Activated CD8-positive, alpha-beta memory T cell treated with anti-CD3 and anti-CD28 coated beads for 1 hour (primary cell): Measurements from ENCODE around the gene NDUFAF2.
"Not testable (repeated sequence)": the region's sequence is repeated elsewhere in the genome, so short reads cannot be mapped to it uniquely, and the experiment has no call there.

Experiments used
- DNase-seq, 2 donors: peaks; one replicate each; pipeline ENCODE4 v3.0.0-alpha.2; 2020; ENCODE audit warnings: low read depth in 1 of 2; ENCODE audit errors: extremely low read depth in 1 of 2

The NDUFAF2 gene, protein sequence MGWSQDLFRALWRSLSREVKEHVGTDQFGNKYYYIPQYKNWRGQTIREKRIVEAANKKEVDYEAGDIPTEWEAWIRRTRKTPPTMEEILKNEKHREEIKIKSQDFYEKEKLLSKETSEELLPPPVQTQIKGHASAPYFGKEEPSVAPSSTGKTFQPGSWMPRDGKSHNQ

DNA sequence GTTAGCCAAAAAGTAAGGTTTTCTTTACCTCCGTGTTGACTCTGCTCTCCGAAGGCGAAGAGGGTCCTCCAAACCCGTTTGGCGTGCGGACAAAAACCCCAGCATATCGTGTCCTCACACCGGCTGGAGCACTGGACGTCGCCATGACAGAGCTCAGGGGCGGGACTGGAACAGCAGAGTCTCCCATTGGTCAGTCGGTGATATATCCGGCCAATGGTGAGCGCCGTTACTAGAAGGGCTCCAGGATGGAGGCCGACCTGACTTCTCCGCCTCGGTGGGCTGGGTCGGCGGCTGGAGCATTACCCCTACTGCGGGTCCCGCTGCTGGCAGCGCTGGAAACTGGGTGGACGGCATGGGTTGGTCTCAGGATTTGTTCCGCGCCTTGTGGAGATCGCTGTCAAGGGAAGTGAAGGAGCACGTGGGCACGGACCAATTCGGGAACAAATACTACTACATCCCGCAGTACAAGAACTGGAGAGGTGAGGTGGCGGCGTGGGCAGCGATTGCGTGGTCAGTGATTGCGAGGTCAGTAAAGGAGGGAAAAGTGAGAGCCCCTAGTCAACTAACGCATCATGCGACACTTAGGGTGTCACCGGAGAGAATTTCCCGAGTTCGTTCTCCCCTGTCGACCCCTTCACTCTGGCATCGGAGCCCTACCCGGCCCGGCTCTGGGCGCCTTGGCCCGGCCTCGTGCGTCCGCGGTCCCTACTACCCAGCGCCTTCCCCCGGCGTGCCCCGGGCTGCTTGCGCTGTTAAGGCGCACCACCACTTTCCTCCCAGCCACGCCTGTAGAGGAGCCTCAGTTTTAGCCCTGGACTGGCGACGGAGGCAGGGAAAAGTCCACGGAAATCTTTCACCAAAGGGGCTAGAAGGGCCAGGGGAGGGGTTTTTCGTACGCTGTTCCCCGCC lies at the start of gene NDUFAF2, which contains the start of gene ERCC8:
TSS of gene NDUFAF2 (plus strand) at position 302 of the 909 bp plus-strand sequence. CDS start at position 353, 51 bp downstream.
TSS of gene ERCC8 (minus strand) at position 167 of the 909 bp plus-strand sequence. CDS start at position 105, 62 bp downstream.
- DNase-seq = peak; percentile 69 to 76

DNA sequence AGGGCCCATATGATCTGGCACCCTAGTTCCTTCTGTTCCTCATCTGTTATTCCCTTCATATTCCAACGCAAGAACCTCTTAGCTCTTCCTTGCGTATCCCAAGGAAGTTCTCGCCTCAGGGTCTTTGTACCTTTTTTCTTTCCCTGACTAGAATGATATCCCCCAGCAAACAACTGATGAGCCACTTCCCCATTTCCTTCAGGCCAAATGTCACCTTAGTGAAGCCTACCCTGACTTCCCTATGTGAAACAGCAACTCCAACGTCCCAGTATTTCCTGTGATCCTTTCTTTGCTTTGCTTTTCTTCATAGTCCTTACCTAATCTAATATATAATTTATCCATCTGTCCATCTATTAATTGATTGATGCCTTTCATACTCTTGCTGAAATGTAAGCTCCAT lies 48.0 kb upstream of the NDUFAF2 start:
- no peak for DNase-seq

DNA sequence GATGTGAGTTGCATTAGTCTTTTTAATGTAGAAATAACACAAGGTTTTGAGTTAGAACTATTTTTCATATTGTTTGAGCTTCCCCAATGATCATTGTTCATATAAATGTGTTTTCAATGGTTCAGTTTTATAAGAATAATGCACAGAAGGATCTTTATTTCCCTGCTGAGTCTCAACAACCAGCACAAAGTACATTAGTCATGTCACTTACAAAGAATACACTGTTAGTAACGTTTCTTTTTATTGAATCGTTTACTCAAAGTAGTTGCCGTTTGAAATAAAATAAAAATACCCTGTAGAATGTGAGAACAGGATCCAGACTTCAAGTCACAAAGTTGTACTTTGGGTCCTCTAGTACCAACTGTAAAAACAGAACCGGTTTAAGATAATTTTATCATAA lies 41.6 kb upstream of the NDUFAF2 start:
- no peak for DNase-seq

DNA sequence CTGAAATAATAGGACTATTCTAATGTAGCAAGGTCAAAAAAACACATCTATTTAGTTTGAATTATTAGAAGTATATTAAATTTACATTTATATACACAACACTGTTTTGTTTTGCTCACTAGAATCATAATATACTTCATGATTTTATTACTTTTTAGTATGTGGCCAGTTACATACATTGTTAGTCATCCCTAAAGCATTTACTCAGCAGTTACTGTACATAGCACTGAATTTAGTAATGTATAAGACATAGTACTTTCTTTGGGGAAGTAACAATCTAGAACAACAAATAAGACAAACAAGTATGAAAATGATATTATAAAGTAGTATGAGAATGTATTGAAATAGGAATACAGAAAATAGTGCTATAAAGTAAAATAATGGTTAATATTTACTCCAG lies 28.4 kb upstream of the NDUFAF2 start:
- no peak for DNase-seq

DNA sequence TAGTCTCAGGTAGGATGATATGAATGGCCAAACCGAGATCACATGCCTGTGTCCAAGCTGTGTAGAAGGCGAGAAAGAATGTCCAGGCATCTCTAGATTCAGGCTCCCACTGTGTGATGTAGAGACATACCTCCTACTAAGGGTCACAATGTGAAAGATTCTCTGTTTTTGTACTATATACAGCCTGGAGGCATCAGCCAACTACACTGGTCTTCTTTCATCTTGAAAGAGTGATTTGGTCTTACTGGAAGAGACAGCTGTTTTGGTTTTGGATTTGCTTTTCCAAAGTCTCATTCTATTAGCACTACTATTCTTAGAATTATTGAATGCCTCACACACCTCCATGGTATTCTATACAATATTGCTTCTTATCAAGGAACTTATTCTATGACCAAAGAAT lies 26.5 kb upstream of the NDUFAF2 start:
- DNase-seq = no peak

DNA sequence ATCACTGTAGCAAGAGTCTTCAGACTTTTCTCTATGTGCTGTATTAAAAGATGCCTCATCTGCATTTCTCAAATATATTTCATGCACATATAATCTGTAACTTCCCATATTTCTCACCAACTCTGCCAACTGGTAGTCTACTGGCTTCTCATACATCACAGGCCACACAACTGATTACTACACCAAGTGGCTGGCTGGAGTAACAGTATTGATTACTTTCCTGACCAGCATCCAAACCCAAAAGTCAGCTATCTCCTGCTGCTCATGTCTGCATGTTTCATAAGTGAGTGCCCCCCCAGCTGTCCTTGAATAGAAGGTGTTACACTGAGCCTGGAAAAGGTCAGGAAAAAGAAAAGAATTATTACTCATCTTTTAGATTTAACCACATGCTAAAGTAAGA lies 17.6 kb upstream of the NDUFAF2 start:
- DNase-seq = no peak

DNA sequence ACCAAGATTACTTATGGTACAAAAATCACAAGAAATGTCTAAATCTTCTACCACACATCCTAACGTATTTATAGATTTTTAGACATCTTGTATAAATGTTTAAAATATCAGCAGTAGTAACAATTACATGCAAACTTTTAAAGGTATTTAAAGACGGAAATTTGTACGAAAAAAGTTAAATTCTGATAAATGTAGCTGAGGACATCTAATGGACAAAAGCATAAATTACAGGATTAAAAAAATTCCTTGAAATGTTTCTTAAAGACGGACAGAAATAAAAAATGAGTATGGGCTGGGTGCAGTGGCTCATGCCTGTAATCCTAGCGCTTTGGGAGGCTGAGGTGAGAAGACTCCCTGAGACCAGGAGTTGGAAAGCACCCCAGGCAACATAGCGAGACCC lies 16.0 kb upstream of the NDUFAF2 start:
- DNase-seq = no peak

DNA sequence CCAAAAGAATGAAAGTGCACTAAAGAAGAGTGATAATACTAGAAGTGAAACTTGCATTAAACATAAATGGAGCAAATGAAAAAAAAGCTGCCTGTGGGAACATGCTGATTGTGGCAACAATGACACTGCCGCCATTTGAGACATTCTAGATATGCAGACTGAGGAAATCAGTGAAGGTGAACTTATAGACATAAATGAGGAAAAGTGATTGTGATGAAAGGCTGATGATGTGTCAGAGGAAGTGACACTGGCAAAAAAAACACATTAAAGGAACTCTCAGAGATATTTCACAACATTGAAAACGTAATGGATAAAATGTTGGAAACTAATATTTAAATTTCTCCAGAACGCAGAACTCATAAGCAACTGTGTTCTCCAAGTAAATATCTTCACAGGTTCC lies 1.4 kb upstream of the NDUFAF2 start:
- DNase-seq = no peak

DNA sequence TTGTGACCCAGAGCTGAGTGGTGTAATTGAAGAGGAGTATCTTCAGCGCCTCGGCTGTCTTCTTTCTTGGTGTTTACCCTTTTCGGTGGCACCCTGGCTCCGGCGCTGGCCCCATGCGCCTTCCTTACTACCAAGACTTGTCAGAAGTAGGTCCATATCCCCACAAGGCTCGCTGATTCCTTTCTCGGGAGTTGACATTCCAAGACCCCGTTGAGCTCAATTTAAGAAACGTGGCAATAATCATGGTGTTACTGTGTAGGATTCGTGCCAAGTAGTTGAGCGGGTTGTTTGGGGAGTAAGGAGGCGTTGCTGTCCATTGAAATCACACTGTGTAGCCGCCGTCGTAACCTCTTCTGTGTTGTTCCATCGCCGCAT lies 795 bp downstream of the NDUFAF2 start:
- no peak for DNase-seq

DNA sequence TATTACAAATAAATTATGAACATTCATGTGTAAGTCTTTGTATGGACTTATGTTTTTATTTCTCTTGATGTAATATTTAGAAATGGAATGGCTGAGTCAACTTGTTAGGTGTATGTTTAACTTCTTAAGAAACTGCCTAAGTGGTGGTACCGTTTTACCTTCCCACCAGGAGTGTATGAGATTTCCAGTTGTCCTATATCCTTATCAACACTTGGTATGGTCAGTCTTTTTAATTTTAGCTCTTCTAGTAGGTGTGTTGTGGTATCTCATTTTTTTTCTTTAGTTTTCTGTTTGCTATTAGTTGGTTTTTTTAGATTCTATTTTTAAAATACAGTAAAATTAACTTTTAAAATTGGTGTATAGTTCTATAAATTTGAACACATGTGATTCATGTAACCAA lies 3.7 kb downstream of the NDUFAF2 start:
- no peak for DNase-seq

DNA sequence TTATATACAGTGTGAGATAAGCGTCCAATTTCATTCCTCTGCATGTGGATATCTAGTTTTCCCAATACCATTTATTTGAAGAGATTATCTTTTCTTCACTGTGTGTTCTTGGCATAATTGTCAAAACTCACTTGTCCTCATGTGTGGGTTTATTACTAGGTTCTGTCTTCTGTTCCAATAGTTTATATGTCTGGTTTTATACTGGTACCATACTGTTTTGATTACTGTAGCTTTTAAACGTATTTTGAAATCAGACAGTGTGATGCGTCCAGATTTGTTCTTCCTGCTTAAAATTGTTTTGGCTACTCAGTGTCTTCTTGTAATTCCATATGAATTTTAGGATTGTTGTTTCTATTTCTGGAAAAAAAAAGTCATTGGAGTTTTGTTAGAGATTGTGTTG lies 10.2 kb downstream of the NDUFAF2 start:
- no peak for DNase-seq

DNA sequence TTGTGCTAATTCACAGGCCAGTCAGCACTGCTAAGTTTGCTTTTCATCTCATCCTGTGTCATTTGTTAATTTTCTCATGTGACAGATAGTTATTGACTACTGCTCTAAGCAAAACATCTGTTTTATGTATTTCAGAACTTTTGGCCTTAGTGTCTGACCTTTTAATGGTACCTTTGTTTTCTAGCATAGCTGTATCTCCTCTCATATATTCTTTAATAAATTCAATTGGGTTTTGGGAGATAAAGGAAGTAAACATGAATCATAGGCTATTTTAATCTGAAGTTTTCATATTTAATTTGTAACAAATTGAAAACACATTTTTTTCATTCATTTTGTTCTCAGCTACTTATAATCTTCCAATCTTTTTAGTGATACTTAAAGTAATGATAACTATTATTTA lies 13.1 kb downstream of the NDUFAF2 start:
- no peak for DNase-seq

DNA sequence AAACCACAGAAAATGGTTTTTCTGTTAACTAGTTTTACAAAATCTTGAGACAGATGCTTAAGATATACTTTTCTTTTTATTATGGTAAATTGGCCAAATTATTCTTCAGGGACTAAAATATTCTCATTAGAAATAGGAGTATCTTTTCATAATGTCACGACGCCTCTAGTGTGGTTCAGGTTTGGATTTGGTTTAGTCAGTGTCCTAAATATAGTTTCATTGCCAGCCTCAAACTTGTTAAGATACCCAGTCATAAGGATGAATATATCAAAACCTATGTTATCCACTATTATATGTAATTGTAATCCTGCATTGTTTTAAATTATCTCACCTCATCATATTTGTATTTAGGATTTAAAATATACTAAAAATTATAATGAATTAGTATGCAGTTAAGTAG lies 13.7 kb downstream of the NDUFAF2 start:
- DNase-seq = no peak

DNA sequence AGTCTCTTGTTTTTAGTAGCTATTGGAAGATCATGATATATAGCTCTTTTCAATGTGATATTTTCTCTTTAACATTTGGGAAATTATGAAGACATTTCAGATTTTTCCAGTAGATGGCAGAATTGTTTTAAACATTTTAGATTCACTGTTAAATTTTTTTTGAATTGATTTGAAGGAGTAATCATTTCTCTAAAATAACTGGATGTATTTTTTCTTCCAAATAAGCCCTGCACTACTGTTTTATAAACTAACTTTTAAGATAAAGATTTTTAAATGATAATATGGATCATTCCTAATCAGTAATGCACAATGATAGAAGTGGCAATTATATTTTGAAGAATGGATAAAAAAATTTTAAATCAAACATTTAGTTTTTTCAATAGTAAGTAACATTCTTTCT lies 14.2 kb downstream of the NDUFAF2 start:
- DNase-seq = no peak

DNA sequence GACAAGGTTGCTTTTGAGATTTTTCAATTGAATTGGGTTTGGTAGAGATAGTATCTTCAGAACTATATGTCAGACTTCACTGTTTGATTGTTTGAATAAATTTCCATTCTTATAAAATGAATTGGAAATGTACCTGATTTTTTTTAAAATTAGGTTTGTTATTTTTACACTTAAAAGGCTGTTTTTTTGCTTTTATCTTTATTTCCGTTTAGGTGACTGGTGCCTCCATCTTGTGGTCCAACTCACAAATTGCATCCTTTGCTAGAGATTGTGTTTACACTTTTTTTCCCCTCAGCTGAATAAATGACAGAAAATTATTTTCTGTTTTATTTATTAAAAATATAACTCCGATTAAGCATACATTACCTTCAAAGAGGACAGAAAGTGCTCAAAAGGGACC lies 15.6 kb downstream of the NDUFAF2 start:
- no peak for DNase-seq

DNA sequence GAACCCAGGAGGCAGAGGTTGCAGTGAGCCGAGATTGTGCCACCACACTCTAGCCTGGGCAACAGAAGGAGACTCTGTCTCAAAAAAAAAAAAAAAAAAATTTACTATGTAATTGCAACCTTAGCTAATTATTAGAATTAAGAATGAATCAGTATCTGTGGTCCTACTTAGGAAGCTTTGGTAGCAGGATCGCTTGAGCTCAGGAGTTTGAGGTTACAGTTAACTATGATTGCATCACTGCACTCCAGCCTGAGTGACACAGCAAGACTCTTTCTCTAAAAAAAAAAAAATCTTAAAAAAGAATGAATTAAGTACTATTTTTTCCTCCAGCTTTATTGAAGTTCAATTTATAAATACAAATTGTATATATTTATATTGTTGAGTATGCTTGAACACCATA lies 16.7 kb downstream of the NDUFAF2 start:
- no peak for DNase-seq

DNA sequence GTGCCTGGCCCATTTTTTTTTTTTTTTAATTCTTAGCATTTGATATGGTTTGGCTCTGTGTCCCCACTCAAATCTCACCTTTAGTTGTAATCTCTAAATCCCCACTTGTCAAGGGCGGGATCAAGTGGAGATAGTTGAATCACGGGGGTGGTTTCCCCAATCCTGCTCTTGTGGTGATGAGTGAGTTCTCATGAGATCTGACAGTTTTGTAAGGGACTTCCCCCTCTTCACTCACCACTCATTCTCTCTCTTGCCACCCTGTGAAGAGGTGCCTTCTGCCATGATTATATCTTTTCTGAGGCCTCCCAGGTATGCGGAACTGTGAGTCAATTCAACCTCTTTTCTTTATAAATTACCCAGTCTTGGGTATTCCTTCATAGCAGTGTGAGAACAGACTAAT lies 27.2 kb downstream of the NDUFAF2 start:
- DNase-seq = no peak

DNA sequence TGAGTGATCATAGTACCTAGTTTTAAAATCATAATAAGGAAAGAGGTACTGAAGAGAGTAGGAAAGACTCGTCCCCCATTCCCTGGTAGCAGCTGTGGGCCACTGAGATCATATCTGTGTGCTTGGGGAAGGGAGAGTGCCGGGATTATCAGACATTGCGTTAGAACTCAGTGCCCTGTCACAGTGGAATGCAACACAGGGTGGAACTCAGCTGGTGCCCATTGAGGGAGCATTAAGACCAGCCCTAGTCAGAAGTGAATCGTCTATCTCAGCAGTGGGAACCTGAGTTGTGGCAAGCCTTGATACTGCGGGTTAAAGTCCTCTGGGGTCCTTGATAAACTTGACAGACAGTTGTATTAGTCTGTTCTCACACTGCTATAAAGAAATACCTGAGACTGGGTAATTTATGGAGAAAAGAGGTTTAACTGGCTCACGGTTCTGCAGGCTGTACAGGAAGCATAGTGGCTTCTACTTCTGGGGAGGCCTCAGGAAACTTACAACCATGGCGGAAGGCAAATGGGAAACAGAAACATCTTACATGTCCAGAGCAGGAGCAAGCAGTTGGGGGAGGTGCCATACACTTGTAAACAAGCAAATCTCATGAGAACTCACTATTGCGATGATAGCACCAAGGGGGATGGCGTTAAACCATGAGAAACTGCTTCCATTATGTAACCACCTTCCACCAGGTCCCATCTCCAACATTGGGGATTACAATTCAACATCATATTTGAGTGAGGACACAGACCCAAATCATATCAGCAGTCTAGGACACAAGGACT lies 33.1 kb downstream of the NDUFAF2 start:
- DNase-seq = no peak

DNA sequence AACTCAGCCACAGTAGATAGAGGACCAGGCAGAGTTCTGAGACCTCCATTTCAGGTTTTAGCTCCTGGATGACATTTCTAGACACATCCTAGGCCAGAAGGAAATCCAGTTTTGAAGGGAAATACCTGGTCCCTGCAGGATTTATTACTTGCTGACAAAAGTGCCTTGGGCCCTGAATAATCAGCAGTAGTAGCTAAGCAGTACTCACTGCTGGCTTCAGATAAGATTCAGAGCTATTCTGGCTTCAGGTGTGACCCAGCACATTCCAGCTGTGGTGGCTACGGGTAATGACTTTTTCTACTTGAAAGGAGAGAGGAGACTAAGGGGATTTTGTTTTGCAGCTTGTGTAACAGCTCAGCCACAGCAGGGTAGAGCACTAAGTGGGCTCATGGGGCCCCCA lies 34.0 kb downstream of the NDUFAF2 start:
- DNase-seq = no peak

DNA sequence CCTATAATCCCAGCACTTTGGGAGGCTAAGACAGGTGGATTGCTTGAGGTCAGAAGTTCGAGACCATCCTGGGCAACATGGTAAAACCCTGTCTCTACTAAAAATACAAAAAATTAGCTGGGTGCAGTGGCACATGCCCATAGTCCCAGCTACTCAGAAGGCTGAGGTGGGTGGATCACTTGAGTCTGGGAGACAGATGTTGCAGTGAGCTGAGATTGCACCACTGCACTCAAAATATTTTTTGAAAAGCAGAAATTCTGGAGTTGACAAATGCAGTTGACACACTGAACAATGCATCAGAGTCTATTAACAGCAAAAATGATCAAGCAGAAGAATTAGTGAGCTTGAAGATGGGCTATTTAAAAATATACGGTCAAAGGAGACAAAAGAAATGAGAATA lies 35.5 kb downstream of the NDUFAF2 start:
- no peak for DNase-seq

DNA sequence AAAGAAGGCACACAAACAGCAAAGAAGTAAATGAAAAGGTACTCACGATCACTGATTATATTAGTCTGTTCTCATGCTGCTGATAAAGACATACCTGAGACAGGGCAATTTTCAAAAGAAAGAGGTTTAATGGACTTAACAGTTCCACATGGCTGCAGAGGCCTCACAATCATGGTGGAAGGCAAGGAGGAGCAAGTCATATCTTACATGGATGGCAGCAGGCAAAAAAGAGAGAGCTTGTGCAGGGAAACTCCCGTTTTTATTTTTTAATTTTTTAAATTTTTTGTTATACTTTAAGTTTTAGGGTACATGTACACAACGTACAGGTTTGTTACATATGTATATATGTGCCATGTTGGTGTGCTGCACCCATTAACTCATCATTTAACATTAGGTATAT lies 37.1 kb downstream of the NDUFAF2 start:
- DNase-seq = not testable (repeated sequence)

DNA sequence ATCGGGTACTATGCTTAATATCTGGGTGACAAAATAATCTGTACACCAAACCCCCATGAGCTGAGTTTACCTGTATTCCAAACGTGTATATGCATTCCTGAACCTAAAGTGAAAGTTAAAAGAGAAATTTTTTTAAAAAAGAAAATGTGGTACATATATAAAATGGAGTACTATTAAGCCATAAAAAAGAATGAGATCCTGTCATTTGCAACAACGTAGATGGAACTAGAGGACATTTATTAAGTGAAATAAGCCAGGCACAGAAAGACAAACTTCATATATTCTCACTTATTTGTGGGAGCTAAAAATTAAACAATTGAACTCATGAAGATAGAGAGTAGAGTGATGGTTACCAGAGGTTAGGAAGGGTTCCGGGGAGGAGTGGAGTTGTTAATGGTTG lies 44.8 kb downstream of the NDUFAF2 start:
- no peak for DNase-seq
